Bronchial epithelial cell (primary cell): ENCODE results near the gene LCNL1. TPM values are rescaled to one million over a fixed set of nuclear protein-coding genes. Genes with fewer than 3 reads are reported as not detected.

Experiments used
- DNase-seq: peaks from one replicate; pipeline ENCODE4 v3.0.0-alpha.2; 2010; ENCODE audit warnings: low read depth
- FAIRE-seq: peaks from 2 replicates; lab custom pipeline; 2011; peaks lifted over from hg19 to GRCh38; lab: Jason Lieb, UNC
- H3K27me3 ChIP-seq: 2 replicates; pipeline ENCODE4 v1.5.1; 2011; ENCODE audit warnings: low read length; ENCODE audit not compliant: control insufficient read depth, insufficient read depth
- H3K36me3 ChIP-seq: 2 replicates; pipeline ENCODE4 v1.5.1; 2011; ENCODE audit warnings: low read length; ENCODE audit not compliant: control insufficient read depth, insufficient read depth
- H3K4me3 ChIP-seq: 2 replicates; pipeline ENCODE4 v1.5.1; 2011; ENCODE audit warnings: mild to moderate bottlenecking, low read depth, low read length, control low read depth
- total RNA-seq: library from RNA; depleted of rRNA; stranded (reverse); fragments of >200 nt; gene quantifications from 2 replicates; pipeline ENCODE4 v1.2.1, GENCODE V29; 2014
- TF ChIP-seq, protein P1 (sequence below): IDR thresholded peaks from 2 replicates; pipeline ENCODE4 v1.5.1; 2011; ENCODE audit warnings: mild to moderate bottlenecking, moderate library complexity, low read length, control low read depth, inconsistent platforms; ENCODE audit not compliant: insufficient read depth, severe bottlenecking

The LCNL1 gene
- total RNA-seq, 1 donor from 2014 or later = not detected

DNA sequence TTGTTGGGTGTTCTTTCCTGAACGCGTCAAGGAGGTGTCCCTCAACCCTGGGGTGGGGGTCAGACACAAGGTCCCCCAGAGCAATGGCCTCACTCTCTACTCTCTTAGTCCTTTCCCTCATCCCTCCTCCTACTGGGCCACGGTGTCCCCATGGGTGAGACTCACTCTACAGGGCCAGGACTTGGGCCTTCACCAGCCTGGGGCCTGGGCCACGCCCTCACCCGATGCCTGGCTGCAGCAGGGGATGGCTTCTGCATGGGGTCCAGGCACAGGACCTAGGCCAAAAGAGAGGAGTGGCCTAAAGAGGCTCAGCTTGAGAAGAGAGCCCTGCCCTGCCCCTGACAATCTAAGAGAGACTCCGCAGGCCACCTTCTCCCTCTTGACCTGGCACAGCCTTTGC lies 24.9 kb upstream of the LCNL1 start:
- H3K27me3 ChIP-seq = peaks cover 3% of the 10 kb centered on the region
- TF ChIP-seq, protein P1, sequence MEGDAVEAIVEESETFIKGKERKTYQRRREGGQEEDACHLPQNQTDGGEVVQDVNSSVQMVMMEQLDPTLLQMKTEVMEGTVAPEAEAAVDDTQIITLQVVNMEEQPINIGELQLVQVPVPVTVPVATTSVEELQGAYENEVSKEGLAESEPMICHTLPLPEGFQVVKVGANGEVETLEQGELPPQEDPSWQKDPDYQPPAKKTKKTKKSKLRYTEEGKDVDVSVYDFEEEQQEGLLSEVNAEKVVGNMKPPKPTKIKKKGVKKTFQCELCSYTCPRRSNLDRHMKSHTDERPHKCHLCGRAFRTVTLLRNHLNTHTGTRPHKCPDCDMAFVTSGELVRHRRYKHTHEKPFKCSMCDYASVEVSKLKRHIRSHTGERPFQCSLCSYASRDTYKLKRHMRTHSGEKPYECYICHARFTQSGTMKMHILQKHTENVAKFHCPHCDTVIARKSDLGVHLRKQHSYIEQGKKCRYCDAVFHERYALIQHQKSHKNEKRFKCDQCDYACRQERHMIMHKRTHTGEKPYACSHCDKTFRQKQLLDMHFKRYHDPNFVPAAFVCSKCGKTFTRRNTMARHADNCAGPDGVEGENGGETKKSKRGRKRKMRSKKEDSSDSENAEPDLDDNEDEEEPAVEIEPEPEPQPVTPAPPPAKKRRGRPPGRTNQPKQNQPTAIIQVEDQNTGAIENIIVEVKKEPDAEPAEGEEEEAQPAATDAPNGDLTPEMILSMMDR = no peak
- FAIRE-seq (peak; percentile 68), DNase-seq (no peak)
- no peak overlapping the region for H3K4me3 ChIP-seq
- H3K36me3 ChIP-seq = no peaks in the 10 kb centered on the region

DNA sequence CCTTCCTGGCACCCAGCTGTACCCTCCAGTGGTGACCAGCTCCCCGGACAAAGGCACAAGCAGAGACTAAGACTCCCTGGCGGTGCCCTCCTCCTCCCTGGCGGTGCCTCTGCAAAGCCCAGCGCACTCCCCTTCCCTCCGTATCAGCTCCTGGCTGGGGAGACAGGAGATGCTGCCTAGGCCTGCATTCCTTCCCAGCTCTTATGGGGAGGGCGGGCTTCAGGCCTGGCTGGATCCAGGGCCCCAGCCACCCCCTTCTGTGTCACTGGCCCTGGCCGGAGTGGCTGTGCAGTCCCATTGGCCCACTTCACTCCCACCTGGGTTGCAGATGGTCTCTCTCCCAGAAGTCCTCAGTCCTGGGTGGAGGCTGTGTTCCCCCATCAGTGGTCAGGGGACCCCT lies 24.3 kb upstream of the LCNL1 start:
- DNase-seq = no peak
- H3K4me3 ChIP-seq = no peak overlapping the region
- TF ChIP-seq, protein P1 = no peak
- no peak for FAIRE-seq
- peaks cover 3% of the 10 kb centered on the region for H3K27me3 ChIP-seq
- no peaks in the 10 kb centered on the region for H3K36me3 ChIP-seq

DNA sequence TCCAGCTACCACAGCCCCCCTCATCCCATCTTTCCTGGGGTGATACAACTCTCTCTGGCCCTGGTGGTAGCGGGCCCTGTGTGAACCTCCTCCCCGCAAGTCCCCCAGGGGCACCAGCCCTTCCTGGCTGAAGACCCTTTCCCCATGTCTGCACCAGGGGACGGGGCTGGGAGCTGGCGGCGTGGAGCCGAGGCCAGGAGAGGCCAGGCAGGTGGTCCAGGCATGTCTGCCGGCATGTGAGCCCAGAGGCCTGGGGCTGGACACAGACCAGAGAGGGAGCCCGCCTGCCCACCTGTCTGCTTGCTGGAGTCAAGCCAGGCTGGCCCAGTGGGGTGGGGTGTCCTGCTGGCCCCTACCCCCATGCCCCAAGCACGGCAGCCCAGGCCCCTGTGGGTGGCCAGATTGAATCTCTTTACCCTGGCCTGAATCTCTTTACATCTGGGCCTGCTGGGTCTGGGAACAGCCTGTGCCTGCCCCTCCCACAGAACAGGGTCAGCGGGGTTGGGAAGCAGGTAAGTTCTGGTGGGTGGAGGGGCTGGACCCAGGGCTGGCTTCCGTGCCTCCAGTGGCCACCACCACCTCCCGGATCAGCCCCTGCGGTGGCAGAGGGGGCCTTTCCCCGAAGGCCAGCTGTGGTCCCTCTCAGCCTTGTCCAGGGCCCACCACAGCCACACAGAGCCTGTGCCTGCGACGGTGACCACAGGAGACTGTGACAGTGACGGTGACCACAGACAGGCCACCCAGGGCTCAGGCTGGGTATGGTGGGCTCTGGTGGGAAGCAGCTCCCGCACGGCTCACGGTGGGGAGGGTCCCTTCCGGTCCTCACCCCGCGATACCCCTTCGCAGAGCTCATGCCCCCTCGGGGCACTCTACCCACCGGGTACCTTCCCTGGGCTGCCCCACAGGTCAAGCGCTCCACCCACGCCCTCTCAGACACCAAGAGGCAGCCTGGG lies 23.6 kb upstream of the LCNL1 start:
- H3K27me3 ChIP-seq = peaks cover 3% of the 10 kb centered on the region
- no peaks in the 10 kb centered on the region for H3K36me3 ChIP-seq
- no peak overlapping the region for H3K4me3 ChIP-seq
- no peak for FAIRE-seq
- DNase-seq = no peak
- TF ChIP-seq, protein P1 = no peak

DNA sequence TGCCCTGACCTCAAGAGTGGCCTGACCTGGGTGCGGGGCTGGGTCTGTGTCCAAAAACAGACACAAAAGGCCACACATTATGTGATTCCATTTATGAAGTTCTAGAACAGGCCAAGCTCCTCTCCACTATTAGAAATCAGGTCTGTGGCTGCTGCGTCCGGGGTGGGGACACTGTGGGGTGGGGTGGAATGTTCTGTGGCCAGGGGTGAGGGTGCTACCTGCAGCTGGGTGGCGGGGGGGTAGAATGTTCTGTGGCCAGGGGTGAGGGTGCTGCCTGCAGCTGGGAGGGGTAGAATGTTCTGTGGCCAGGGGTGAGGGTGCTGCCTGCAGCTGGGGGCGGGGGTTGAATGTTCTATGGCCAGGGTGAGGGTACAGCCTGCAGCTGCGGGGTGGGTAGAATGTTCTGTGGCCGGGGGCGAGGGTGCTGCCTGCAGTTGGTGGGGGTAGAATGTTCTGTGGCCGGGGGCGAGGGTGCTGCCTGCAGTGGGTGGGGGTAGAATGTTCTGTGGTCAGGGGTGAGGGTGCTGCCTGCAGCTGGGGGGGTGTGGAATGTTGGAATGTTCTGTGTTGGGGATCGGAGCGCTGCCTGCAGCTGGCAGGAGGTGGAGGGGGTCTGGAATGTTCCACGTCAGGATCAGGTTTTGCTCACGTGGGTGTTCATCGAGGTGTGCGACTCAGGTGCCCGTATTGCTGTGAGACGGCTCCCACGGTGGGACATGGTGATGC lies 22.4 kb upstream of the LCNL1 start:
- TF ChIP-seq, protein P1 = no peak
- FAIRE-seq = no peak
- no peak for DNase-seq

DNA sequence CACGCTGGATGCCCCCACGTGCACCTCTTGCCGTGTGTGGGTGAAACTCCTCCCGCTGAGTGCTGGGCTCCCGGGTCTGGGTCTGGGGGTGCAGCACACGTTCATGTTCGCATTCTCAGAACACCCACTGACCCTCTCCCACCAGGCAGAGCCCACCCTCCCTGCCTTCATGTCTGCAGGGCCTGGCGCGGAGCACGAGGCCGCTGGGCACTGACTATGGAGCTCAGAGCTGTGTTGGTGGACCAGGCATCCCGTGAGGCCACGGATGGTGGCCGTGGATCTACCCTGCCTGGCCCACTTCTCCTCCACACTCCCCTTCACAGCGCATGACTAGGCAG lies 21.9 kb upstream of the LCNL1 start:
- Histone ChIP-seq H3K36me3 (no peaks in the 10 kb centered on the region), H3K27me3 (peaks cover 3% of the 10 kb centered on the region), H3K4me3 (no peak overlapping the region)
- FAIRE-seq = no peak
- DNase-seq = no peak
- TF ChIP-seq, protein P1 = no peak

More for the DNA sequence above, 22.4 kb upstream of the LCNL1 start:
- Histone ChIP-seq H3K36me3 (no peaks in the 10 kb centered on the region), H3K27me3 (peaks cover 3% of the 10 kb centered on the region), H3K4me3 (no peak overlapping the region)
